Measurements from ENCODE around the gene DLL1.

Gene DLL1

DNA sequence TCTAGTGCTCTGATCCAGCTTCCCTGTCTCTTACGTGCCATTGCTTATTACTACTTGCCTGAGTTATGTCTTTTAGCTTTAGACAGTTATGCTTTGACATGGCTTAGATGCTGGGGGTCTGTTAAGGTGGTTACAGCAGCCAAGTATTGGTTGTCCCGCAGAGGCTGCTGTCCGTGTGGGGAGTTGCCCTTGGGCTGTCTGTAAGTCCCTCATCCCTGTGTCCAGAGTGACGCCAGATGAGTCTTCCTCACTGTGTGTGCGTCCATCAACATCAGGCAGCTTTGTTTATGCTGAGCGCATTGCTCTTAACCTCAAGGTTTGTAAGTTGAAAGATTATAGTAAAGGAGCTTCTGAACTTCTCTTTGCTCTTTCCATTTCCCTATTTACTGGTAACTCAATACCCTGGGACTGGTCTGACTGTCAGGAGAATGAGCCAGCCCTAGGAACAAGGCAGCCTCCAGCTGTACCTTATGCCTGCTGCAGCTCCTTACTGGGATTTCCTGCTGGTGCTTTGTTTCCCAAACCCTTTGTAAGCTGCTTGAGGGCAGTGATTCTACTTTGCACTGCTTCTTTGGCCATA is 22.9 kb upstream of the DLL1 start:
- TF ChIP-seq, protein P1, sequence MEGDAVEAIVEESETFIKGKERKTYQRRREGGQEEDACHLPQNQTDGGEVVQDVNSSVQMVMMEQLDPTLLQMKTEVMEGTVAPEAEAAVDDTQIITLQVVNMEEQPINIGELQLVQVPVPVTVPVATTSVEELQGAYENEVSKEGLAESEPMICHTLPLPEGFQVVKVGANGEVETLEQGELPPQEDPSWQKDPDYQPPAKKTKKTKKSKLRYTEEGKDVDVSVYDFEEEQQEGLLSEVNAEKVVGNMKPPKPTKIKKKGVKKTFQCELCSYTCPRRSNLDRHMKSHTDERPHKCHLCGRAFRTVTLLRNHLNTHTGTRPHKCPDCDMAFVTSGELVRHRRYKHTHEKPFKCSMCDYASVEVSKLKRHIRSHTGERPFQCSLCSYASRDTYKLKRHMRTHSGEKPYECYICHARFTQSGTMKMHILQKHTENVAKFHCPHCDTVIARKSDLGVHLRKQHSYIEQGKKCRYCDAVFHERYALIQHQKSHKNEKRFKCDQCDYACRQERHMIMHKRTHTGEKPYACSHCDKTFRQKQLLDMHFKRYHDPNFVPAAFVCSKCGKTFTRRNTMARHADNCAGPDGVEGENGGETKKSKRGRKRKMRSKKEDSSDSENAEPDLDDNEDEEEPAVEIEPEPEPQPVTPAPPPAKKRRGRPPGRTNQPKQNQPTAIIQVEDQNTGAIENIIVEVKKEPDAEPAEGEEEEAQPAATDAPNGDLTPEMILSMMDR (IDR thresholded peaks at IDR 0.05; ENCODE audit: low read depth, low read length), result no peak
- no peak overlapping the region for H3K4me3 ChIP-seq (ENCODE audit: low read depth, low read length)
- in situ Hi-C loops (cut with HindIII; ENCODE audit: low sequenced_read_pairs), result no loop called here
- DNase-seq (ENCODE audit: low read depth, low spot score), result no peak

DNA sequence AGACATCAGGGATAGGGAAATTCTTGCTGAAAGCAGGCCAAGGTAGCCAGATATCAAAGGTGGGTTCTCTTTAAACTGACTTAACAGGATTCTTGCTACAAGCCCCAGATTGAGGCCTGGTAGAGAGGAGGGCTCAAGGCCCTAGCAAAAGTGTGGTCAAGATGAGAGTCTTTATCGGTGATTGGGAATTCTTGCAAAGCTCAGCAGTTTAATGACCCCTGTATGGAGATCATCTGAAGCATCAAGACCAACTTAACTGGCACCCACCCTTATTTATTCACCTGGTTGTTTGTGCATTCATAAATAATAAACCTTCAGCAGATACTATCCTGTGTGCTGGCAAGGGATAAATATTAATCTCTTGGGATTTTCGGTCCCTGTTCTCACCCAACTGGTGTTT is 22.0 kb upstream of the DLL1 start:
- in situ Hi-C loops (cut with HindIII; ENCODE audit: low sequenced_read_pairs), result no loop called here
- TF ChIP-seq, protein P1 (IDR thresholded peaks at IDR 0.05; ENCODE audit: low read depth, low read length), result no peak
- DNase-seq (ENCODE audit: low read depth, low spot score), result no peak
- H3K4me3 ChIP-seq (ENCODE audit: low read depth, low read length), result no peak overlapping the region

DNA sequence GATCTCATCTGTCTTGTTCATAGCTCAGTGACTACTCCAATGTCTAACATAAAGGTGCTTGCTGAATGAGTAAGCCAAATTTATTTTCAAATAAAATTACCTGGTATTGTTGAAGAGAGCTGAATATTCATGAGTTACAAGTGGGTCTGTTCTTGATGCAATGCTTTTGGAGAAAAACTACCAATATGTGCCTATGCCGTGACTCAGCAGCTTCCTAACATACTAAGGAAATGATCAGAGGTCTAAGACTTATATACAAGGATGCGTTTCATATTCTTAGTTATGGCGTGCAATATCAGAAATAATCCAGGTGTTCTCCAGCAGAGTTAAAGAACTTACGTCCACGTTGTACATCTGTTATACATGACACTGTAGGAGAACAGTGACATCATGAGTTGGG is 20.8 kb upstream of the DLL1 start:
- DNase-seq (ENCODE audit: low read depth, low spot score), result no peak
- in situ Hi-C loops (cut with HindIII; ENCODE audit: low sequenced_read_pairs), result no loop called here
- TF ChIP-seq, protein P1 (IDR thresholded peaks at IDR 0.05; ENCODE audit: low read depth, low read length), result no peak
- no peak overlapping the region for H3K4me3 ChIP-seq (ENCODE audit: low read depth, low read length)

- in situ Hi-C loops (cut with HindIII; ENCODE audit: low sequenced_read_pairs), result no loop called here
- H3K4me3 ChIP-seq (ENCODE audit: low read depth, low read length), result no peak overlapping the region
- no peak for DNase-seq (ENCODE audit: low read depth, low spot score)
- TF ChIP-seq, protein P1 (IDR thresholded peaks at IDR 0.05; ENCODE audit: low read depth, low read length), result no peak
Measured at GRCh38 chr6:170308761-170309160, 17.9 kb upstream of the DLL1 start.

DNA sequence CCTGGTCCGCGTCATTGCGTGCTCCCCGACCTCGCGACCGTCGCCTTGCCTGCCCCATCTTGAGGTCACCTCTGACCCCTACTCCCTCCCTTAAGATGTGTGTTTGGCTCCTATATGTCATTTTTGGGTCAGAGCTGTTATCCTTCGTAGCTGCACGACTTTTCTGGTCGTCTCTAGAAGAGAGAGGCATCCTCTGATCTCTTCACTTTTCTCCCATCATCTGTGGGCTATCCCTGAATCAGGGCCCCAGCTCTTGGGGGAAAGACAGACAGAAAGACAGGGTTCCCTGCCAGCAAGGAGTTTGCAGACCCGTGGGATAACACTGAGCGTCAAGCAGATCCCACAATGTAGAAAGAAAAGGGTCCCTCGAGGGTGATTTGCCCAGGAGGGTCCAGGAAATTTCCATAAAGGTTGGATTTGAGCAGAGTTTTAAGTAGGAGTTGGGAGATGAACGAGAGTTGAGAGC is 16.2 kb upstream of the DLL1 start:
- in situ Hi-C loops (cut with HindIII; ENCODE audit: low sequenced_read_pairs), result no loop called here
- H3K4me3 ChIP-seq (ENCODE audit: low read depth, low read length), result peak overlapping the region; percentile 92
- TF ChIP-seq, protein P1 (IDR thresholded peaks at IDR 0.05; ENCODE audit: low read depth, low read length), result no peak
- DNase-seq (ENCODE audit: low read depth, low spot score), result no peak

GRCh38 chr6:170306324-170307079 is 15.6 kb upstream of the DLL1 start, which contains the start of gene FAM120B:
FAM120B (plus strand) TSS chr6:170306758; CDS start chr6:170317391, 10,633 bp downstream.
- peak within 1 kb of the TSS; percentile 92 for H3K4me3 ChIP-seq (ENCODE audit: low read depth, low read length)
- peak; percentile 94 for DNase-seq (ENCODE audit: low read depth, low spot score)
- TF ChIP-seq, protein P1 (IDR thresholded peaks at IDR 0.05; ENCODE audit: low read depth, low read length), result no peak
- in situ Hi-C loops (cut with HindIII; ENCODE audit: low sequenced_read_pairs), result no loop called here
